Esophagus muscularis mucosa (tissue), 4 donors: ENCODE data around the gene SPATA20. TPM values are rescaled to one million over a fixed set of nuclear protein-coding genes. Genes with fewer than 3 reads are reported as not detected.

Experiments used
- DNase-seq: peaks from one replicate; pipeline ENCODE4 v3.0.0-alpha.2; 2017; ENCODE audit errors: extremely low spot score
- H3K27ac ChIP-seq, 4 donors: fragments of 200-600 bp; sonication (generic); replicated peaks in 1 of 4; 1 replicate in 3 of 4; 2 replicates in 1 of 4; pipeline ENCODE4 v1.5.1; 2016 to 2019; ENCODE audit warnings: mild to moderate bottlenecking in 1 of 4
- H3K27me3 ChIP-seq, 4 donors: fragments of 200-600 bp; sonication (generic); one replicate each; pipeline versions ENCODE4 v1.5.1 to v1.6.0; 2016 to 2019
- H3K36me3 ChIP-seq, 4 donors: fragments of 200-600 bp; sonication (generic); one replicate each; pipeline ENCODE4 v1.5.1; 2016 to 2019
- H3K4me1 ChIP-seq, 4 donors: fragments of 200-600 bp; sonication (generic); one replicate each; pipeline ENCODE4 v1.5.1; 2016 to 2019
- H3K4me3 ChIP-seq, 4 donors: fragments of 200-600 bp; sonication (generic); 1 replicate in 2 of 4; 2 replicates in 2 of 4; pipeline ENCODE4 v1.5.1; 2016 to 2019; ENCODE audit warnings: mild to moderate bottlenecking in 4 of 4, moderate library complexity in 1 of 4
- H3K9me3 ChIP-seq, 4 donors: fragments of 200-600 bp; sonication (generic); 1 replicate in 3 of 4; 2 replicates in 1 of 4; pipeline ENCODE4 v1.5.1; 2016 to 2019
- EP300 ChIP-seq: sonication (generic); formaldehyde crosslinking; IDR thresholded peaks from one replicate; pipeline ENCODE4 v1.6.1; 2017; ENCODE audit warnings: antibody characterized with exemption
- POLR2A ChIP-seq: fragments of 450-650 bp; IDR thresholded peaks from one replicate; pipeline ENCODE4 v1.6.1; 2017; ENCODE audit warnings: antibody characterized with exemption, moderate library complexity, mild to moderate bottlenecking, low read depth
- POLR2AphosphoS5 ChIP-seq, 2 donors: sonication (generic); formaldehyde crosslinking; IDR thresholded peaks; one replicate each; pipeline ENCODE4 v1.6.1; 2017; ENCODE audit warnings: antibody characterized with exemption in 2 of 2
- WGBS: methylation state at CpG from one replicate; pipeline ENCODE4 v1.1.5; 2018; 5-methylcytosine and 5-hydroxymethylcytosine counted together
- intact Hi-C: fragments of 100-400 bp; cut with DNase I; formaldehyde crosslinking; loops from one replicate; pipeline ENCODE4 v1.15.1; 2023
- total RNA-seq, 4 donors: library from RNA; depleted of rRNA; stranded (reverse); fragments of >200 nt; gene quantifications; one replicate each; pipeline versions ENCODE4 v1.1.0 to v1.2.1, GENCODE V29; 2016
- TF ChIP-seq, protein P1 (sequence below), 3 experiments: fragments of 200-600 bp in 2 of 3; fragments of 450-650 bp in 1 of 3; sonication (generic) in 2 of 3; IDR thresholded peaks; one replicate each; pipeline ENCODE4 v1.5.1; 2017 to 2019; ENCODE audit warnings: antibody characterized with exemption in 3 of 3, mild to moderate bottlenecking in 2 of 3, moderate library complexity in 1 of 3

Gene SPATA20
- total RNA-seq, 4 donors from 2014 or later, result 44.1 to 64.4 (median 54.6) TPM

- H3K27ac ChIP-seq, result no peak overlapping the region
- peaks cover 0 to 18% (median 0%) of the 10 kb centered on the region in 4 donors for H3K27me3 ChIP-seq
- no peaks in the 10 kb centered on the region for H3K4me1 ChIP-seq
- no peak overlapping the region for H3K4me3 ChIP-seq
- no peak for DNase-seq
- intact Hi-C loops, result no loop called here
- H3K9me3 ChIP-seq, result no peaks in the 10 kb centered on the region
- H3K36me3 ChIP-seq, result no peaks in the 10 kb centered on the region
- no peak for TF ChIP-seq POLR2A
- TF ChIP-seq EP300, result no peak
- no peak for TF ChIP-seq POLR2AphosphoS5 (IDR thresholded peaks at IDR 0.05)
- TF ChIP-seq, protein P1, sequence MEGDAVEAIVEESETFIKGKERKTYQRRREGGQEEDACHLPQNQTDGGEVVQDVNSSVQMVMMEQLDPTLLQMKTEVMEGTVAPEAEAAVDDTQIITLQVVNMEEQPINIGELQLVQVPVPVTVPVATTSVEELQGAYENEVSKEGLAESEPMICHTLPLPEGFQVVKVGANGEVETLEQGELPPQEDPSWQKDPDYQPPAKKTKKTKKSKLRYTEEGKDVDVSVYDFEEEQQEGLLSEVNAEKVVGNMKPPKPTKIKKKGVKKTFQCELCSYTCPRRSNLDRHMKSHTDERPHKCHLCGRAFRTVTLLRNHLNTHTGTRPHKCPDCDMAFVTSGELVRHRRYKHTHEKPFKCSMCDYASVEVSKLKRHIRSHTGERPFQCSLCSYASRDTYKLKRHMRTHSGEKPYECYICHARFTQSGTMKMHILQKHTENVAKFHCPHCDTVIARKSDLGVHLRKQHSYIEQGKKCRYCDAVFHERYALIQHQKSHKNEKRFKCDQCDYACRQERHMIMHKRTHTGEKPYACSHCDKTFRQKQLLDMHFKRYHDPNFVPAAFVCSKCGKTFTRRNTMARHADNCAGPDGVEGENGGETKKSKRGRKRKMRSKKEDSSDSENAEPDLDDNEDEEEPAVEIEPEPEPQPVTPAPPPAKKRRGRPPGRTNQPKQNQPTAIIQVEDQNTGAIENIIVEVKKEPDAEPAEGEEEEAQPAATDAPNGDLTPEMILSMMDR (IDR thresholded peaks at IDR 0.05), result no peak
- WGBS, result 97% methylated on average over 12 of the region's 18 CpGs
Observed at GRCh38 chr17:50524838-50525237, 22.1 kb upstream of the SPATA20 start.

GRCh38 chr17:50527155-50527762 is 19.7 kb upstream of the SPATA20 start:
- WGBS, result 62% methylated on average over 5 of the region's 5 CpGs
- Histone ChIP-seq H3K36me3 (no peaks in the 10 kb centered on the region), H3K4me1 (peaks cover 0 to 4% (median 2%) of the 10 kb centered on the region in 4 donors), H3K27me3 (peaks cover 0 to 43% (median 13%) of the 10 kb centered on the region in 4 donors), H3K9me3 (no peaks in the 10 kb centered on the region), H3K4me3 (no peak overlapping the region), H3K27ac (no peak overlapping the region)
- TF ChIP-seq EP300 (no peak), POLR2AphosphoS5 (IDR thresholded peaks at IDR 0.05) (no peak), POLR2A (no peak)
- TF ChIP-seq, protein P1 (IDR thresholded peaks at IDR 0.05), result no peak
- DNase-seq, result no peak
- intact Hi-C loops, result no loop called here

DNA sequence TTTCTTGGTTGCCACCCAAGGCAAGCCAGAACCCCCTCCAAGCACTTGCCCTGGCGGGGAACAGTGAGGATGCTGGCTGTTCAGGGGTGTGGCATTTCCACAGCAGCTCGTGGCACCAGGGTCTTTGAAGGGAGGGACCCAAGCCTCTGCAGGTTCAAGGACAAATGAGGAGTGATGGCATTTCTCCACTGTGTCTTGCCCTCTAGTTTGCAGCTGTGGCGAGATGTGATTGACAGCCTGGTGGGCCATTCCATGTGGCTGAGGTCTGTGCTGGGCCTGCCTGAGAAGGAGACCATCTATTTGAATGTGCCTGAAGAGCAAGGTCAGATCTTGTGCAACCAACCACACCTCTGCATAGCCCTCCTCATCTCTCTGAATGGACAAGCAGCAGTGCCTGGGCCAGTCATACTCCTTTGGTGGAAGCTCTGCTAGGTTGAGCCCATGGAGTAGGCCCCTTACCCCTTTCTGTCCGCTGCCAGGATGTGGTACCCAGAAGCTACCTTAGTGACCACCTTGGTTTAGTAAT is 19.0 kb upstream of the SPATA20 start:
- no peak overlapping the region for H3K27ac ChIP-seq
- peaks cover 7 to 12% (median 10%) of the 10 kb centered on the region in 4 donors for H3K4me1 ChIP-seq
- DNase-seq, result no peak
- intact Hi-C loops, result no loop called here
- no peak for TF ChIP-seq POLR2A
- TF ChIP-seq, protein P1 (IDR thresholded peaks at IDR 0.05), result no peak
- no peak for TF ChIP-seq EP300
- TF ChIP-seq POLR2AphosphoS5 (IDR thresholded peaks at IDR 0.05), result no peak
- 100% methylated on average over 1 of the region's 4 CpGs for WGBS
- no peak overlapping the region for H3K4me3 ChIP-seq
- H3K36me3 ChIP-seq, result no peaks in the 10 kb centered on the region
- peaks cover 0 to 50% (median 20%) of the 10 kb centered on the region in 4 donors for H3K27me3 ChIP-seq
- no peaks in the 10 kb centered on the region for H3K9me3 ChIP-seq

- WGBS, result 91% methylated on average over 7 of the region's 7 CpGs
- DNase-seq, result no peak
- H3K27me3 ChIP-seq, result peaks cover 0 to 69% (median 29%) of the 10 kb centered on the region in 4 donors
- H3K27ac ChIP-seq, result no peak overlapping the region
- TF ChIP-seq POLR2A (no peak), EP300 (no peak), POLR2AphosphoS5 (IDR thresholded peaks at IDR 0.05) (no peak)
- TF ChIP-seq, protein P1 (IDR thresholded peaks at IDR 0.05), result no peak
- intact Hi-C loops, result no loop called here
- H3K9me3 ChIP-seq, result no peaks in the 10 kb centered on the region
- no peaks in the 10 kb centered on the region for H3K36me3 ChIP-seq
- H3K4me1 ChIP-seq, result peaks cover 18 to 27% (median 21%) of the 10 kb centered on the region in 4 donors
- no peak overlapping the region for H3K4me3 ChIP-seq
Observed at GRCh38 chr17:50529849-50530248, 17.1 kb upstream of the SPATA20 start.
